GM12878 (cell line): ENCODE measurements around the gene SHH. TPM values are rescaled to one million over a fixed set of nuclear protein-coding genes. Genes with fewer than 3 reads are reported as not detected.

ENCODE experiments used
- CREB1 ChIP-seq: IDR thresholded peaks from 2 replicates; pipeline ENCODE4 v1.6.1; 2012; ENCODE audit warnings: low read depth, mild to moderate bottlenecking, inconsistent platforms
- IKZF2 ChIP-seq, 2 experiments: fragments of 450-650 bp; IDR thresholded peaks; 2 replicates each; pipeline ENCODE4 v1.6.1; 2017; ENCODE audit warnings: mild to moderate bottlenecking in 2 of 2, moderate library complexity in 2 of 2
- YY1 ChIP-seq: IDR thresholded peaks from 2 replicates; pipeline ENCODE4 v1.6.1; 2011; ENCODE audit warnings: low read depth, mild to moderate bottlenecking, low read length
- ZZZ3 ChIP-seq: IDR thresholded peaks from 2 replicates; pipeline ENCODE4 v1.6.1; 2011; ENCODE audit warnings: low read depth; ENCODE audit not compliant: control insufficient read depth, insufficient read length
- polyA plus RNA-seq, 11 experiments: library from polyadenylated mRNA; depleted of rRNA in 4 of 11; unstranded in 6 of 11; stranded (reverse) in 5 of 11; fragments of >200 nt; fragmentation: Nextera tagmentation in 4 of 11; fragmentation: Illumina TruSeq in 1 of 11; extraction: Ambion mirVana in 4 of 11; extraction: Trizol in 1 of 11; gene quantifications; 1 replicate in 1 of 11; 2 replicates in 10 of 11; pipeline versions ENCODE4 v1.2.1 to v1.2.3, GENCODE V29; 2011 to 2016; ENCODE audit warnings: inconsistent platforms in 2 of 11, missing spikeins in 2 of 11, low read depth in 1 of 11
- total RNA-seq, 4 experiments: library from RNA; depleted of rRNA in 3 of 4; stranded (reverse); fragments of >200 nt in 3 of 4; fragmentation: Illumina TruSeq in 1 of 4; extraction: Trizol in 1 of 4; gene quantifications; 2 replicates each; pipeline versions ENCODE4 v1.2.1 to v1.2.3, GENCODE V29; 2013 to 2021
- TF ChIP-seq, protein P1 (sequence below): IDR thresholded peaks from 2 replicates; pipeline ENCODE4 v1.6.1; 2012; ENCODE audit warnings: low read depth, low read length, improper control_type of control experiment
- TF ChIP-seq, protein P2 (sequence below): IDR thresholded peaks from 2 replicates; pipeline ENCODE4 v1.6.1; 2011; ENCODE audit warnings: borderline replicate concordance, low read depth, mild to moderate bottlenecking, moderate library complexity, low read length; ENCODE audit not compliant: insufficient read depth, poor library complexity, severe bottlenecking
- TF ChIP-seq, protein P3 (sequence below), 3 experiments: IDR thresholded peaks in 2 of 3; conservative IDR thresholded peaks in 1 of 3; 2 replicates each; pipeline ENCODE4 v1.5.1; 2011; ENCODE audit warnings: low read depth in 3 of 3, low read length in 3 of 3, mild to moderate bottlenecking in 3 of 3, control low read depth in 2 of 3, moderate library complexity in 2 of 3, inconsistent platforms in 1 of 3, mixed read lengths in 1 of 3; ENCODE audit not compliant: control insufficient read depth in 2 of 3, insufficient read depth in 1 of 3; ENCODE audit errors: extremely low read depth in 1 of 3

SHH gene
- total and polyA plus RNA-seq, 10 of the 15 experiments (the other 5 are each of a cell fraction or from before 2014, with no cell fraction given) = not detected

DNA sequence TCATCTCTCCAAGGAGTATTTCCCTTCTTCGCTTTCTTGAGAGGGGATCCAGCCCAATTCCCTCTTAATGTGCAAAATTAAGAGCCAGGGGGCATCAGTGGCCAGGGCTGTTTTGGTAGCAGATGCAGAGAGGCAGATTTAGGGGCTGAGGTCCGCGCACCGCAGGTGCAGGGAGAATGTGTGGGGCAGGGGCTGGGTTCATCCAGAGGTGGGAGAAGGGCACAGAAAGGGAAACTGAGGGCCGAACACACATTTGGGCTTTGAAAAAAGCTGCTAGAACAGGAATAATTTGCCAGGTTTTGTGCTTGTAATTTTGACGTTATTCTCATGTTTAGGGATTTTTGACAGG is 6.5 kb upstream of the SHH start (continued):
- no peak for TF ChIP-seq IKZF2 (IDR thresholded peaks at IDR 0.05)
- TF ChIP-seq, protein P1, sequence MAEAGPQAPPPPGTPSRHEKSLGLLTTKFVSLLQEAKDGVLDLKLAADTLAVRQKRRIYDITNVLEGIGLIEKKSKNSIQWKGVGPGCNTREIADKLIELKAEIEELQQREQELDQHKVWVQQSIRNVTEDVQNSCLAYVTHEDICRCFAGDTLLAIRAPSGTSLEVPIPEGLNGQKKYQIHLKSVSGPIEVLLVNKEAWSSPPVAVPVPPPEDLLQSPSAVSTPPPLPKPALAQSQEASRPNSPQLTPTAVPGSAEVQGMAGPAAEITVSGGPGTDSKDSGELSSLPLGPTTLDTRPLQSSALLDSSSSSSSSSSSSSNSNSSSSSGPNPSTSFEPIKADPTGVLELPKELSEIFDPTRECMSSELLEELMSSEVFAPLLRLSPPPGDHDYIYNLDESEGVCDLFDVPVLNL = no peak
- TF ChIP-seq, protein P2, sequence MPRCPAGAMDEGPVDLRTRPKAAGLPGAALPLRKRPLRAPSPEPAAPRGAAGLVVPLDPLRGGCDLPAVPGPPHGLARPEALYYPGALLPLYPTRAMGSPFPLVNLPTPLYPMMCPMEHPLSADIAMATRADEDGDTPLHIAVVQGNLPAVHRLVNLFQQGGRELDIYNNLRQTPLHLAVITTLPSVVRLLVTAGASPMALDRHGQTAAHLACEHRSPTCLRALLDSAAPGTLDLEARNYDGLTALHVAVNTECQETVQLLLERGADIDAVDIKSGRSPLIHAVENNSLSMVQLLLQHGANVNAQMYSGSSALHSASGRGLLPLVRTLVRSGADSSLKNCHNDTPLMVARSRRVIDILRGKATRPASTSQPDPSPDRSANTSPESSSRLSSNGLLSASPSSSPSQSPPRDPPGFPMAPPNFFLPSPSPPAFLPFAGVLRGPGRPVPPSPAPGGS = no peak
- TF ChIP-seq YY1 = no peak
- TF ChIP-seq CREB1 = no peak
- no peak for TF ChIP-seq ZZZ3
- TF ChIP-seq, protein P3, sequence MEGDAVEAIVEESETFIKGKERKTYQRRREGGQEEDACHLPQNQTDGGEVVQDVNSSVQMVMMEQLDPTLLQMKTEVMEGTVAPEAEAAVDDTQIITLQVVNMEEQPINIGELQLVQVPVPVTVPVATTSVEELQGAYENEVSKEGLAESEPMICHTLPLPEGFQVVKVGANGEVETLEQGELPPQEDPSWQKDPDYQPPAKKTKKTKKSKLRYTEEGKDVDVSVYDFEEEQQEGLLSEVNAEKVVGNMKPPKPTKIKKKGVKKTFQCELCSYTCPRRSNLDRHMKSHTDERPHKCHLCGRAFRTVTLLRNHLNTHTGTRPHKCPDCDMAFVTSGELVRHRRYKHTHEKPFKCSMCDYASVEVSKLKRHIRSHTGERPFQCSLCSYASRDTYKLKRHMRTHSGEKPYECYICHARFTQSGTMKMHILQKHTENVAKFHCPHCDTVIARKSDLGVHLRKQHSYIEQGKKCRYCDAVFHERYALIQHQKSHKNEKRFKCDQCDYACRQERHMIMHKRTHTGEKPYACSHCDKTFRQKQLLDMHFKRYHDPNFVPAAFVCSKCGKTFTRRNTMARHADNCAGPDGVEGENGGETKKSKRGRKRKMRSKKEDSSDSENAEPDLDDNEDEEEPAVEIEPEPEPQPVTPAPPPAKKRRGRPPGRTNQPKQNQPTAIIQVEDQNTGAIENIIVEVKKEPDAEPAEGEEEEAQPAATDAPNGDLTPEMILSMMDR (IDR thresholded peaks at IDR 0.05 in 2 of 3, conservative IDR thresholded peaks at IDR 0.05 in 1 of 3; ENCODE audit: control insufficient read depth in 2 of 3, extremely low read depth in 1 of 3, insufficient read depth in 1 of 3, low read depth in 3 of 3, low read length in 3 of 3) = no peak
